ENCODE data around the gene ARRDC4. TPM values are rescaled to one million over a fixed set of nuclear protein-coding genes. Genes with fewer than 3 reads are reported as not detected.

Gene ARRDC4
- total and polyA plus RNA-seq, 9 of the 15 experiments (the other 6 are each of a cell fraction or from before 2014, with no cell fraction given) = 4.3 to 16.1 (median 14.4) TPM

DNA sequence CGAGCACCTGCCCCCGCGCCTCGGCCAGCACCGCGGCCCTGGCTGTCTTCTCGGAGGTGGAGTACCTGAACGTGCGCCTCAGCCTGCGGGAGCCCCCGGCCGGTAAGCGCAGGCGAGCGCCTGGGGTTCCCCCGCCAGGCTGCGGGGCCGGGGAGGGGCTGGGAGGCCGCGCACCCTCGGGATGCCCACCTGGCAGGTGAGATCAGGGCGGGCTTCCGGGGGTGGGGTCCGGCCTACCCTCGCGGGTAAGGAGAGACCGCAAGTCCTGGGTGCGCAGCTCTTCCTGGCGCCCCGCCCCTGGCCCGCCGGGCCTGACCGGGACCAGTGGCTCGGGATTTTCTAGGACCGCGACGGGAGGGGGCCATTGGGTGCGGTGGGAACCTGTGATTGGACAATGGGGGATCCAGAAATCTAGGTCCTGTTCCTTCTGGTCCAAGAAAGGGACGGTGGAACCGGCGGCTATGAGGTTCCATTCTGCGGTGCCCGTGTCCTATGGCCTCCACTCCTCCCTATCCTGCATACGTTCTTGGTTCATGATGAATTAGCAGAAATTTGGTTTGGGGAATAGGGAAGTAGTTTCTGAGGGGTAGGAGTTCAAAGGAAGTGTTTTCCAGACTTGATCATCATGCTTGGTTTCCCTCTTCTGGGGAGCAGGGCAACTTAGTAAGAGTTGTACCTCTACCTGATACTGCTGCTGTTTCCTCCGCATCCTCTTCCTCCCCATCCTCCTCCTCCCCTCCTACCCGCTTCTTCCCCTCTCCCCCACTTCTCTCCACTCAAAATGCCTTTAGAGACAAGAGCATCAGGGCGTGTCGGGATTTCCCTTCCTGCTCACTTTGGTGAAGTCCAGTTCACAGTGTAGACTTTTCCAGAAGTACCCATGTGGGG lies 808 bp downstream of the ARRDC4 start (continued):
- TF ChIP-seq, protein P1, sequence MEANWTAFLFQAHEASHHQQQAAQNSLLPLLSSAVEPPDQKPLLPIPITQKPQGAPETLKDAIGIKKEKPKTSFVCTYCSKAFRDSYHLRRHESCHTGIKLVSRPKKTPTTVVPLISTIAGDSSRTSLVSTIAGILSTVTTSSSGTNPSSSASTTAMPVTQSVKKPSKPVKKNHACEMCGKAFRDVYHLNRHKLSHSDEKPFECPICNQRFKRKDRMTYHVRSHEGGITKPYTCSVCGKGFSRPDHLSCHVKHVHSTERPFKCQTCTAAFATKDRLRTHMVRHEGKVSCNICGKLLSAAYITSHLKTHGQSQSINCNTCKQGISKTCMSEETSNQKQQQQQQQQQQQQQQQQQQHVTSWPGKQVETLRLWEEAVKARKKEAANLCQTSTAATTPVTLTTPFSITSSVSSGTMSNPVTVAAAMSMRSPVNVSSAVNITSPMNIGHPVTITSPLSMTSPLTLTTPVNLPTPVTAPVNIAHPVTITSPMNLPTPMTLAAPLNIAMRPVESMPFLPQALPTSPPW (CRISPR knock-in tag; IDR thresholded peaks at IDR 0.05) = peak; percentile 57
- TF ChIP-seq CTBP1 (IDR thresholded peaks at IDR 0.05; ENCODE audit: borderline replicate concordance) (peak; percentile 24; the same call in 1 of the 2 replicates), ZSCAN32 (CRISPR knock-in tag; IDR thresholded peaks at IDR 0.05) (peak; percentile 50; the same call in 1 of the 2 replicates), JUNB (CRISPR knock-in tag; conservative IDR thresholded peaks at IDR 0.05) (no peak), ZNF785 (CRISPR knock-in tag; IDR thresholded peaks at IDR 0.05) (no peak), EWSR1 (IDR thresholded peaks at IDR 0.05; ENCODE audit: borderline replicate concordance, low read depth, partially characterized antibody) (no peak), RBBP5 (IDR thresholded peaks at IDR 0.05; ENCODE audit: borderline replicate concordance, insufficient read depth, low read length, poor library complexity, severe bottlenecking) (peak; percentile 40), ZNF140 (CRISPR knock-in tag; IDR thresholded peaks at IDR 0.05) (no peak), HDGF (IDR thresholded peaks at IDR 0.05) (no peak), NR3C1 (CRISPR knock-in tag; IDR thresholded peaks at IDR 0.05) (no peak), TRIM24 (IDR thresholded peaks at IDR 0.05) (no peak), ZBTB17 (CRISPR knock-in tag; IDR thresholded peaks at IDR 0.05) (no peak), SAP30 (IDR thresholded peaks at IDR 0.05; ENCODE audit: borderline replicate concordance, insufficient read depth, low read depth, low read length, poor library complexity, severe bottlenecking) (peak; percentile 41), SIX5 (IDR thresholded peaks at IDR 0.05; ENCODE audit: borderline replicate concordance in 1 of 2, insufficient read depth in 1 of 2, low read depth in 1 of 2, low read length in 2 of 2) (no peak), ZNF717 (CRISPR knock-in tag; IDR thresholded peaks at IDR 0.05) (no peak)
- TF ChIP-seq, protein P2, sequence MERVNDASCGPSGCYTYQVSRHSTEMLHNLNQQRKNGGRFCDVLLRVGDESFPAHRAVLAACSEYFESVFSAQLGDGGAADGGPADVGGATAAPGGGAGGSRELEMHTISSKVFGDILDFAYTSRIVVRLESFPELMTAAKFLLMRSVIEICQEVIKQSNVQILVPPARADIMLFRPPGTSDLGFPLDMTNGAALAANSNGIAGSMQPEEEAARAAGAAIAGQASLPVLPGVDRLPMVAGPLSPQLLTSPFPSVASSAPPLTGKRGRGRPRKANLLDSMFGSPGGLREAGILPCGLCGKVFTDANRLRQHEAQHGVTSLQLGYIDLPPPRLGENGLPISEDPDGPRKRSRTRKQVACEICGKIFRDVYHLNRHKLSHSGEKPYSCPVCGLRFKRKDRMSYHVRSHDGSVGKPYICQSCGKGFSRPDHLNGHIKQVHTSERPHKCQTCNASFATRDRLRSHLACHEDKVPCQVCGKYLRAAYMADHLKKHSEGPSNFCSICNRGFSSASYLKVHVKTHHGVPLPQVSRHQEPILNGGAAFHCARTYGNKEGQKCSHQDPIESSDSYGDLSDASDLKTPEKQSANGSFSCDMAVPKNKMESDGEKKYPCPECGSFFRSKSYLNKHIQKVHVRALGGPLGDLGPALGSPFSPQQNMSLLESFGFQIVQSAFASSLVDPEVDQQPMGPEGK (CRISPR knock-in tag; IDR thresholded peaks at IDR 0.05; ENCODE audit: borderline replicate concordance) = no peak
- TF ChIP-seq, protein P3, sequence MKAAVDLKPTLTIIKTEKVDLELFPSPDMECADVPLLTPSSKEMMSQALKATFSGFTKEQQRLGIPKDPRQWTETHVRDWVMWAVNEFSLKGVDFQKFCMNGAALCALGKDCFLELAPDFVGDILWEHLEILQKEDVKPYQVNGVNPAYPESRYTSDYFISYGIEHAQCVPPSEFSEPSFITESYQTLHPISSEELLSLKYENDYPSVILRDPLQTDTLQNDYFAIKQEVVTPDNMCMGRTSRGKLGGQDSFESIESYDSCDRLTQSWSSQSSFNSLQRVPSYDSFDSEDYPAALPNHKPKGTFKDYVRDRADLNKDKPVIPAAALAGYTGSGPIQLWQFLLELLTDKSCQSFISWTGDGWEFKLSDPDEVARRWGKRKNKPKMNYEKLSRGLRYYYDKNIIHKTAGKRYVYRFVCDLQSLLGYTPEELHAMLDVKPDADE (conservative IDR thresholded peaks at IDR 0.05; ENCODE audit: control insufficient read depth, low read depth, low read length) = 0 out of 2 replicates have a peak, but pooled peaks have one; percentile 35
- TF ChIP-seq, protein P4, sequence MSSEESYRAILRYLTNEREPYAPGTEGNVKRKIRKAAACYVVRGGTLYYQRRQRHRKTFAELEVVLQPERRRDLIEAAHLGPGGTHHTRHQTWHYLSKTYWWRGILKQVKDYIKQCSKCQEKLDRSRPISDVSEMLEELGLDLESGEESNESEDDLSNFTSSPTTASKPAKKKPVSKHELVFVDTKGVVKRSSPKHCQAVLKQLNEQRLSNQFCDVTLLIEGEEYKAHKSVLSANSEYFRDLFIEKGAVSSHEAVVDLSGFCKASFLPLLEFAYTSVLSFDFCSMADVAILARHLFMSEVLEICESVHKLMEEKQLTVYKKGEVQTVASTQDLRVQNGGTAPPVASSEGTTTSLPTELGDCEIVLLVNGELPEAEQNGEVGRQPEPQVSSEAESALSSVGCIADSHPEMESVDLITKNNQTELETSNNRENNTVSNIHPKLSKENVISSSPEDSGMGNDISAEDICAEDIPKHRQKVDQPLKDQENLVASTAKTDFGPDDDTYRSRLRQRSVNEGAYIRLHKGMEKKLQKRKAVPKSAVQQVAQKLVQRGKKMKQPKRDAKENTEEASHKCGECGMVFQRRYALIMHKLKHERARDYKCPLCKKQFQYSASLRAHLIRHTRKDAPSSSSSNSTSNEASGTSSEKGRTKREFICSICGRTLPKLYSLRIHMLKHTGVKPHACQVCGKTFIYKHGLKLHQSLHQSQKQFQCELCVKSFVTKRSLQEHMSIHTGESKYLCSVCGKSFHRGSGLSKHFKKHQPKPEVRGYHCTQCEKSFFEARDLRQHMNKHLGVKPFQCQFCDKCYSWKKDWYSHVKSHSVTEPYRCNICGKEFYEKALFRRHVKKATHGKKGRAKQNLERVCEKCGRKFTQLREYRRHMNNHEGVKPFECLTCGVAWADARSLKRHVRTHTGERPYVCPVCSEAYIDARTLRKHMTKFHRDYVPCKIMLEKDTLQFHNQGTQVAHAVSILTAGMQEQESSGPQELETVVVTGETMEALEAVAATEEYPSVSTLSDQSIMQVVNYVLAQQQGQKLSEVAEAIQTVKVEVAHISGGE (CRISPR knock-in tag; IDR thresholded peaks at IDR 0.05) = no peak
